GM18867 (cell line): ENCODE data around the gene FTSJ1.
"Not testable (repeated sequence)": the region's sequence is repeated elsewhere in the genome, so short reads cannot be mapped to it uniquely, and the experiment has no call there.

ENCODE experiments used
- ATAC-seq: cut with Tn5 transposase; IDR thresholded peaks from one replicate; pipeline ENCODE4 v1.9.1; 2021; ENCODE audit warnings: mild to moderate bottlenecking, moderate library complexity; ENCODE audit not compliant: unreplicated experiment

The FTSJ1 gene

GRCh38 chrX:48492293-48492910 lies 16.4 kb downstream of the FTSJ1 start:
- ATAC-seq = no peak

GRCh38 chrX:48493890-48494364 lies 17.9 kb downstream of the FTSJ1 start:
- ATAC-seq = no peak

- ATAC-seq = no peak
These were observed 20.7 kb downstream of the FTSJ1 start for GRCh38 chrX:48496660-48497059.

- no peak for ATAC-seq
These were observed 21.9 kb downstream of the FTSJ1 start for GRCh38 chrX:48497871-48498270.

- no peak for ATAC-seq
These were observed 22.4 kb downstream of the FTSJ1 start for GRCh38 chrX:48498374-48498809.

GRCh38 chrX:48504261-48504660 lies 28.3 kb downstream of the FTSJ1 start:
- no peak for ATAC-seq

- ATAC-seq = no peak
These were observed 29.5 kb downstream of the FTSJ1 start for GRCh38 chrX:48505481-48505880.

GRCh38 chrX:48507246-48507645 lies 31.2 kb downstream of the FTSJ1 start:
- no peak for ATAC-seq

- peak; percentile 75 for ATAC-seq
These were observed 32.6 kb downstream of the FTSJ1 start, which contains the start of gene PORCN for GRCh38 chrX:48508400-48509244. Gene PORCN, plus strand, starts transcription at chrX:48508992. Its CDS starts 829 bp downstream, at chrX:48509821.

- no peak for ATAC-seq
These were observed 33.2 kb downstream of the FTSJ1 start for GRCh38 chrX:48509245-48509590.

- ATAC-seq = no peak
These were observed 33.6 kb downstream of the FTSJ1 start for GRCh38 chrX:48509619-48510018.

GRCh38 chrX:48511560-48511959 lies 35.6 kb downstream of the FTSJ1 start:
- no peak for ATAC-seq

- ATAC-seq = no peak
These were observed 36.5 kb downstream of the FTSJ1 start for GRCh38 chrX:48512371-48512935.

- ATAC-seq = no peak
These were observed 37.7 kb downstream of the FTSJ1 start for GRCh38 chrX:48513670-48514069.

GRCh38 chrX:48514126-48514806 lies 38.3 kb downstream of the FTSJ1 start:
- no peak for ATAC-seq

- ATAC-seq = no peak
These were observed 39.0 kb downstream of the FTSJ1 start for GRCh38 chrX:48514868-48515460.

GRCh38 chrX:48515842-48516241 lies 39.8 kb downstream of the FTSJ1 start:
- ATAC-seq = no peak

GRCh38 chrX:48516285-48516684 lies 40.3 kb downstream of the FTSJ1 start:
- ATAC-seq = no peak

- ATAC-seq = no peak
These were observed 41.0 kb downstream of the FTSJ1 start for GRCh38 chrX:48516987-48517386.

GRCh38 chrX:48519481-48519880 lies 43.5 kb downstream of the FTSJ1 start:
- not testable (repeated sequence) for ATAC-seq

GRCh38 chrX:48520455-48520854 lies 44.5 kb downstream of the FTSJ1 start:
- ATAC-seq = no peak
